Spleen (tissue), 7 donors: ENCODE measurements around the gene FAM222A.

Experiments
- CTCF ChIP-seq, 11 experiments: fragments of 200-600 bp in 7 of 11; fragments of 450-650 bp in 4 of 11; sonication (generic) in 4 of 11; IDR thresholded peaks in 8 of 11; conservative IDR thresholded peaks in 3 of 11; 1 replicate in 7 of 11; 2 replicates in 4 of 11; pipeline versions ENCODE4 v1.4.0 to v1.8.0; 2016 to 2021; ENCODE audit warnings: antibody characterized with exemption in 11 of 11, inconsistent platforms in 4 of 11, mild to moderate bottlenecking in 1 of 11
- POLR2A ChIP-seq, 3 donors: fragments of 450-650 bp; IDR thresholded peaks; one replicate each; pipeline ENCODE4 v1.5.1; 2017; ENCODE audit warnings: antibody characterized with exemption in 3 of 3, mild to moderate bottlenecking in 1 of 3
- POLR2AphosphoS5 ChIP-seq, 3 donors: sonication (generic); formaldehyde crosslinking; IDR thresholded peaks; one replicate each; pipeline ENCODE4 v1.5.1; 2017; ENCODE audit warnings: antibody characterized with exemption in 3 of 3
- donor health status: DM: no; HTN: no; CAD: no; lungs with moderate emphysema.
- donor health status: DM: no; HTN: no; CAD: no.
- donor health status: DM: no; HTN: no; CAD: no.

GRCh38 chr12:109762071-109762672, 48.5 kb downstream of the FAM222A start:
- TF ChIP-seq CTCF (IDR thresholded peaks at IDR 0.05 in 8 of 11, conservative IDR thresholded peaks at IDR 0.05 in 3 of 11) (no peak), POLR2A (IDR thresholded peaks at IDR 0.05) (no peak), POLR2AphosphoS5 (IDR thresholded peaks at IDR 0.05) (no peak)
